ENCODE measurements around the gene CAPN13. TPM values are rescaled to one million over a fixed set of nuclear protein-coding genes. Genes with fewer than 3 reads are reported as not detected.

The CAPN13 gene
- total and polyA plus RNA-seq, 4 donors = 0.13 to 0.42 TPM; not detected in 2

GRCh38 chr2:30690126-30690561, 117.1 kb downstream of the CAPN13 start:
- no peak overlapping the region for H3K4me3 ChIP-seq (ENCODE audit: low read depth in 1 of 3, low read length in 3 of 3)
- H3K36me3 ChIP-seq (ENCODE audit: control insufficient read depth in 4 of 4, insufficient read depth in 3 of 4, low read depth in 1 of 4, low read length in 3 of 4) = no peaks in the 10 kb centered on the region
- H3K27me3 ChIP-seq (ENCODE audit: control insufficient read depth in 4 of 4, insufficient read depth in 4 of 4, low read length in 3 of 4) = peaks cover 0 to under 1% (median 0%) of the 10 kb centered on the region in 4 donors
- DNase-seq (ENCODE audit: low spot score) = no peak
- no peaks in the 10 kb centered on the region for H3K9me3 ChIP-seq (ENCODE audit: control insufficient read depth in 4 of 4, low read length in 3 of 4)
- 91% methylated on average over 5 of the region's 5 CpGs for WGBS
- no peaks in the 10 kb centered on the region for H3K4me1 ChIP-seq (ENCODE audit: control insufficient read depth in 4 of 4, insufficient read depth in 4 of 4, low read length in 3 of 4)
- H3K9ac ChIP-seq (ENCODE audit: low read depth in 1 of 2, low read length in 2 of 2) = no peak overlapping the region
- H3K27ac ChIP-seq (ENCODE audit: low read depth in 1 of 2, low read length in 2 of 2) = no peak overlapping the region
- no peak for TF ChIP-seq FOXA1 (IDR thresholded peaks at IDR 0.05)
- TF ChIP-seq NR2F2 (IDR thresholded peaks at IDR 0.05) = peak; percentile 50
- no peak for TF ChIP-seq RXRA (IDR thresholded peaks at IDR 0.05)
- TF ChIP-seq ZBTB33 (IDR thresholded peaks at IDR 0.05) = no peak
- no peak for TF ChIP-seq ATF3 (IDR thresholded peaks at IDR 0.05)
- TF ChIP-seq EGR1 (IDR thresholded peaks at IDR 0.05; ENCODE audit: low read depth in 2 of 2) = no peak
- no peak for TF ChIP-seq HNF4A (conservative IDR thresholded peaks at IDR 0.05)
- no peak for TF ChIP-seq SP1 (IDR thresholded peaks at IDR 0.05)
- TF ChIP-seq MAX (IDR thresholded peaks at IDR 0.05) = no peak

GRCh38 chr2:30689496-30690125, 117.6 kb downstream of the CAPN13 start:
- WGBS = 70% methylated on average over 6 of the region's 6 CpGs

More at GRCh38 chr2:30689496-30690125, 117.6 kb downstream of the CAPN13 start:
- TF ChIP-seq HNF4G (IDR thresholded peaks at IDR 0.05) (no peak), NR2F2 (IDR thresholded peaks at IDR 0.05) (no peak), RXRA (IDR thresholded peaks at IDR 0.05) (no peak), ATF3 (IDR thresholded peaks at IDR 0.05) (no peak), TAF1 (conservative IDR thresholded peaks at IDR 0.05) (no peak), HNF4A (conservative IDR thresholded peaks at IDR 0.05) (no peak), REST (IDR thresholded peaks at IDR 0.05) (no peak), MAX (IDR thresholded peaks at IDR 0.05) (no peak), YY1 (IDR thresholded peaks at IDR 0.05) (no peak), FOXA1 (IDR thresholded peaks at IDR 0.05) (no peak), GABPA (IDR thresholded peaks at IDR 0.05 in 1 of 2, conservative IDR thresholded peaks at IDR 0.05 in 1 of 2) (no peak), JUND (IDR thresholded peaks at IDR 0.05) (no peak), ZBTB33 (IDR thresholded peaks at IDR 0.05) (no peak)
- no peak overlapping the region for H3K4me3 ChIP-seq (ENCODE audit: low read depth in 1 of 3, low read length in 3 of 3)
- H3K27ac ChIP-seq (ENCODE audit: low read depth in 1 of 2, low read length in 2 of 2) = no peak overlapping the region
- DNase-seq (ENCODE audit: low spot score) = no peak
- H3K9me3 ChIP-seq (ENCODE audit: control insufficient read depth in 4 of 4, low read length in 3 of 4) = no peaks in the 10 kb centered on the region
- no peaks in the 10 kb centered on the region for H3K4me1 ChIP-seq (ENCODE audit: control insufficient read depth in 4 of 4, insufficient read depth in 4 of 4, low read length in 3 of 4)
- no peaks in the 10 kb centered on the region for H3K27me3 ChIP-seq (ENCODE audit: control insufficient read depth in 4 of 4, insufficient read depth in 4 of 4, low read length in 3 of 4)
- H3K36me3 ChIP-seq (ENCODE audit: control insufficient read depth in 4 of 4, insufficient read depth in 3 of 4, low read depth in 1 of 4, low read length in 3 of 4) = no peaks in the 10 kb centered on the region
- H3K9ac ChIP-seq (ENCODE audit: low read depth in 1 of 2, low read length in 2 of 2) = no peak overlapping the region
